Measurements from ENCODE around the gene SDK1.

DNA sequence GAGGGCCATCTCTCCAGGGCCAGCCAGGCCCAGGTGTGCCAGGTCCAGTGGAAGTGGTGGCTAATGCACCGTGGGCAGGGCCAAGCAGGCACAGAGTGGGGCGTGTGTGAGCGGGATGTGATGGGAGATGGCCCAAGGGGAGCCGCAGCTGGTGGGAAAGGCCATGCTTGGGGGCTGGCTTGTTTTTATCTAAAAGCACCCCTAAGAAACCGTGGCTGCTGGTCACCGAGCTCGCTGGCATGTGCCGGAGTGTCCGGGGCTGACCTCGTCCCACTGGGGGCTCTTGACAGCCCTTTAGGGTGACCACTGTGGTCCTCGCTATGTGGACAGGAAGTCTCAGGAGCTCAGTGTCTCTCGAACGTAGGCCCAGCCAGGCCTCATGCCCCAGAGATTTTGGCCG is 798.6 kb downstream of the SDK1 start:
- TF ChIP-seq, protein P1, sequence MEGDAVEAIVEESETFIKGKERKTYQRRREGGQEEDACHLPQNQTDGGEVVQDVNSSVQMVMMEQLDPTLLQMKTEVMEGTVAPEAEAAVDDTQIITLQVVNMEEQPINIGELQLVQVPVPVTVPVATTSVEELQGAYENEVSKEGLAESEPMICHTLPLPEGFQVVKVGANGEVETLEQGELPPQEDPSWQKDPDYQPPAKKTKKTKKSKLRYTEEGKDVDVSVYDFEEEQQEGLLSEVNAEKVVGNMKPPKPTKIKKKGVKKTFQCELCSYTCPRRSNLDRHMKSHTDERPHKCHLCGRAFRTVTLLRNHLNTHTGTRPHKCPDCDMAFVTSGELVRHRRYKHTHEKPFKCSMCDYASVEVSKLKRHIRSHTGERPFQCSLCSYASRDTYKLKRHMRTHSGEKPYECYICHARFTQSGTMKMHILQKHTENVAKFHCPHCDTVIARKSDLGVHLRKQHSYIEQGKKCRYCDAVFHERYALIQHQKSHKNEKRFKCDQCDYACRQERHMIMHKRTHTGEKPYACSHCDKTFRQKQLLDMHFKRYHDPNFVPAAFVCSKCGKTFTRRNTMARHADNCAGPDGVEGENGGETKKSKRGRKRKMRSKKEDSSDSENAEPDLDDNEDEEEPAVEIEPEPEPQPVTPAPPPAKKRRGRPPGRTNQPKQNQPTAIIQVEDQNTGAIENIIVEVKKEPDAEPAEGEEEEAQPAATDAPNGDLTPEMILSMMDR (IDR thresholded peaks at IDR 0.05; ENCODE audit: extremely low read depth in 1 of 2, insufficient read depth in 1 of 2, low read depth in 1 of 2, low read length in 2 of 2), result no peak
- TF ChIP-seq POLR2A (IDR thresholded peaks at IDR 0.05; ENCODE audit: low read depth, low read length) (no peak), EZH2 (IDR thresholded peaks at IDR 0.05; ENCODE audit: borderline replicate concordance, low read depth, low read length, severe bottlenecking) (no peak), POLR2AphosphoS5 (IDR thresholded peaks at IDR 0.05; ENCODE audit: insufficient read depth, low read depth, low read length) (no peak), GATA2 (IDR thresholded peaks at IDR 0.05; ENCODE audit: insufficient read depth, insufficient read length, low read depth, low read length) (no peak), JUN (IDR thresholded peaks at IDR 0.05; ENCODE audit: borderline replicate concordance, insufficient read depth, insufficient read length, low read depth) (no peak), MYC (IDR thresholded peaks at IDR 0.05; ENCODE audit: low read depth, low read length) (no peak)

Data from endothelial cell of umbilical vein (primary cell).